GM23248 (cell line): ENCODE data around the gene PRSS16.

Experiments used
- EZH2 ChIP-seq: fragments of 200-600 bp; sonication (generic); IDR thresholded peaks from 2 replicates; pipeline ENCODE4 v1.6.1; 2018; ENCODE audit warnings: antibody characterized with exemption, mild to moderate bottlenecking; ENCODE audit not compliant: insufficient read depth, poor library complexity, severe bottlenecking
- EZH2phosphoT487 ChIP-seq: fragments of 200-600 bp; sonication (generic); IDR thresholded peaks from 2 replicates; pipeline ENCODE4 v1.6.1; 2018; ENCODE audit warnings: antibody characterized with exemption, moderate library complexity, mild to moderate bottlenecking, low read depth; ENCODE audit not compliant: insufficient read depth

DNA sequence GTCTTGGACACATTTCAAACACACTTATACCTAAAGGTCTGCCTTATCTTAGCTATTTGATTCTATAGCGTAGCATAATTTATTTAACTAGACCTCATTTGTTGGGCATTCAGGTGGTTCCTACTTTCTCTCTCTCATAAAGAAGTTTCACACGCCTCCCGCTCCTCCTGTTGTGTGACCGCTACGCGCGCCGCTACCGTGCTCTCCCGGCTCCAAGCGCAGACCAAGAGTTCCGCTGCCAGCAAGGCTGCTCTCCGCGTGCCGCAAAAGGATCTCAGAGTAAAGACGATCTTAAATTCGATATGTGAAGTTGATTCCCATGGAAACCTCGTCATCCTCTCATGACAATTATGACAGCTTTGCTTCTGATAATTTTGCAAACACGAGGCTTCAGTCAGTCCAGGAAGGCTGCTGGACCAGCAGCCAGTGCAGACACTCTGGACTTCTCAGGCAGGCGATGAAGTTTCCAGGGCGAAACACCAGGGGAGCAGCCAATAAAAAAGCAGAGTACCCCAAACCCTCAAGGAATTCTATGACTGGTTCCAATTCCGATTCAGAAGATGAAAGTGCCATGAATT is 20.4 kb downstream of the PRSS16 start:
- peak; percentile 26 for TF ChIP-seq EZH2
- TF ChIP-seq EZH2phosphoT487: no peak
